Right lobe of liver (tissue), 4 donors: Measurements from ENCODE around the gene WWC2.

Experiments
- POLR2A ChIP-seq: fragments of 450-650 bp; IDR thresholded peaks from one replicate; pipeline ENCODE4 v1.6.1; 2017; ENCODE audit warnings: antibody characterized with exemption, mild to moderate bottlenecking
- TF ChIP-seq, protein P1 (sequence below), 4 donors: fragments of 200-600 bp in 3 of 4; fragments of 450-650 bp in 1 of 4; IDR thresholded peaks; one replicate each; pipeline versions ENCODE4 v1.5.1 to v1.8.0; 2016 to 2022; ENCODE audit warnings: antibody characterized with exemption in 4 of 4, mild to moderate bottlenecking in 2 of 4
- donor health status: DM: no; HTN: no; CAD: no.
- donor health status: DM: no; HTN: no; CAD: no.
- donor health status: DM: no; HTN: yes; CAD: no.

DNA sequence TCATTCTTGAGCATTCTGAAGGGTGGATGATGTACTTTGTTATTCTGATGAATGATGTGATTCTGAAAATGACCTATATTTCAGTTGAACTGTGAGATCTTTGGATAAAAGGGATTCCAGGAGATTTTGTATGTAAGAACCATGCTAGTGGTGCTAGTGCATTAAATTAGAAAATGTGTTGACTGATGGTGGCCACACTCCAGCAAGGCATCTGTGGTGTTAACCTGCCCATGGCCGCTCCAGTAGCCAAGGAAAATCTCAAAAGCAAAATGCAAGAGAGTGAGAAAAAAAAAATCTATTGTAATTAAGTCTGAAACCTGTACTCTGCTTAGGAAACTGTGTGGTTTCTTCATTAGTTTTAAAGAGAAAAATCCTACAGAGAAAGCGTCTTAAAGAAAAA, 93.5 kb downstream of the WWC2 start:
- TF ChIP-seq, protein P1, sequence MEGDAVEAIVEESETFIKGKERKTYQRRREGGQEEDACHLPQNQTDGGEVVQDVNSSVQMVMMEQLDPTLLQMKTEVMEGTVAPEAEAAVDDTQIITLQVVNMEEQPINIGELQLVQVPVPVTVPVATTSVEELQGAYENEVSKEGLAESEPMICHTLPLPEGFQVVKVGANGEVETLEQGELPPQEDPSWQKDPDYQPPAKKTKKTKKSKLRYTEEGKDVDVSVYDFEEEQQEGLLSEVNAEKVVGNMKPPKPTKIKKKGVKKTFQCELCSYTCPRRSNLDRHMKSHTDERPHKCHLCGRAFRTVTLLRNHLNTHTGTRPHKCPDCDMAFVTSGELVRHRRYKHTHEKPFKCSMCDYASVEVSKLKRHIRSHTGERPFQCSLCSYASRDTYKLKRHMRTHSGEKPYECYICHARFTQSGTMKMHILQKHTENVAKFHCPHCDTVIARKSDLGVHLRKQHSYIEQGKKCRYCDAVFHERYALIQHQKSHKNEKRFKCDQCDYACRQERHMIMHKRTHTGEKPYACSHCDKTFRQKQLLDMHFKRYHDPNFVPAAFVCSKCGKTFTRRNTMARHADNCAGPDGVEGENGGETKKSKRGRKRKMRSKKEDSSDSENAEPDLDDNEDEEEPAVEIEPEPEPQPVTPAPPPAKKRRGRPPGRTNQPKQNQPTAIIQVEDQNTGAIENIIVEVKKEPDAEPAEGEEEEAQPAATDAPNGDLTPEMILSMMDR (IDR thresholded peaks at IDR 0.05) = no peak
- no peak for TF ChIP-seq POLR2A
